ENCODE measurements around the gene TNMD.

GRCh38 chrX:100648458-100649417 lies 64.0 kb downstream of the TNMD start:
- TF ChIP-seq EP300 (IDR thresholded peaks at IDR 0.05; ENCODE audit: borderline replicate concordance in 1 of 2, low read depth in 2 of 2, low read length in 2 of 2) (no peak), GABPA (IDR thresholded peaks at IDR 0.05; ENCODE audit: borderline replicate concordance, insufficient read depth, low read length) (no peak), POLR2AphosphoS5 (IDR thresholded peaks at IDR 0.05; ENCODE audit: low read depth, low read length) (no peak), KDM1A (IDR thresholded peaks at IDR 0.05; ENCODE audit: borderline replicate concordance, low read length) (no peak), SUZ12 (IDR thresholded peaks at IDR 0.05; ENCODE audit: low read length) (no peak), CTCF (IDR thresholded peaks at IDR 0.05; ENCODE audit: control extremely low read depth in 1 of 3, insufficient read depth in 1 of 3, low read depth in 1 of 3, low read length in 3 of 3) (no peak), MAX (IDR thresholded peaks at IDR 0.05) (no peak), CREB1 (IDR thresholded peaks at IDR 0.05) (no peak), YY1 (IDR thresholded peaks at IDR 0.05; ENCODE audit: low read depth, low read length) (no peak), HDAC6 (IDR thresholded peaks at IDR 0.05; ENCODE audit: low read depth, low read length) (no peak), CEBPB (IDR thresholded peaks at IDR 0.05; ENCODE audit: low read depth, low read length) (no peak), EGR1 (IDR thresholded peaks at IDR 0.05; ENCODE audit: borderline replicate concordance, low read depth, low read length) (no peak), JUND (IDR thresholded peaks at IDR 0.05; ENCODE audit: low read length) (no peak), POLR2A (IDR thresholded peaks at IDR 0.05; ENCODE audit: control extremely low read depth in 1 of 2, low read depth in 2 of 2, low read length in 2 of 2) (no peak)

Data from H1 (cell line).